ENCODE measurements around the gene PSTPIP1. TPM values are rescaled to one million over a fixed set of nuclear protein-coding genes. Genes with fewer than 3 reads are reported as not detected.

PSTPIP1 gene
- total RNA-seq, 6 experiments from 2014 or later, result 1.2 to 4.9 (median 2.2) TPM

GRCh38 chr15:77021088-77021481 lies 26.2 kb downstream of the PSTPIP1 start:
- peak in 1 of 3 donors; percentile 18 for DNase-seq
- no peak for ATAC-seq
- Histone ChIP-seq H3K27me3 (no peaks in the 10 kb centered on the region), H3K9me3 (no peaks in the 10 kb centered on the region), H3K36me3 (no peaks in the 10 kb centered on the region), H3K4me3 (no peak overlapping the region), H3K4me1 (no peaks in the 10 kb centered on the region), H3K27ac (no peak overlapping the region)
- intact Hi-C loops (cut with DNase I), result loop anchor here in 1 of 2 donors (10.0 kb wide), 1 partner anchor 524 kb away; no protein-coding TSS in a partner anchor
- WGBS (ENCODE audit: insufficient coverage, low coverage, low lambda C conversion rate, missing lambda C conversion rate), result 93% methylated on average over 5 of the region's 9 CpGs
- TF ChIP-seq, protein P1, sequence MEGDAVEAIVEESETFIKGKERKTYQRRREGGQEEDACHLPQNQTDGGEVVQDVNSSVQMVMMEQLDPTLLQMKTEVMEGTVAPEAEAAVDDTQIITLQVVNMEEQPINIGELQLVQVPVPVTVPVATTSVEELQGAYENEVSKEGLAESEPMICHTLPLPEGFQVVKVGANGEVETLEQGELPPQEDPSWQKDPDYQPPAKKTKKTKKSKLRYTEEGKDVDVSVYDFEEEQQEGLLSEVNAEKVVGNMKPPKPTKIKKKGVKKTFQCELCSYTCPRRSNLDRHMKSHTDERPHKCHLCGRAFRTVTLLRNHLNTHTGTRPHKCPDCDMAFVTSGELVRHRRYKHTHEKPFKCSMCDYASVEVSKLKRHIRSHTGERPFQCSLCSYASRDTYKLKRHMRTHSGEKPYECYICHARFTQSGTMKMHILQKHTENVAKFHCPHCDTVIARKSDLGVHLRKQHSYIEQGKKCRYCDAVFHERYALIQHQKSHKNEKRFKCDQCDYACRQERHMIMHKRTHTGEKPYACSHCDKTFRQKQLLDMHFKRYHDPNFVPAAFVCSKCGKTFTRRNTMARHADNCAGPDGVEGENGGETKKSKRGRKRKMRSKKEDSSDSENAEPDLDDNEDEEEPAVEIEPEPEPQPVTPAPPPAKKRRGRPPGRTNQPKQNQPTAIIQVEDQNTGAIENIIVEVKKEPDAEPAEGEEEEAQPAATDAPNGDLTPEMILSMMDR (IDR thresholded peaks at IDR 0.05), result no peak
- no peak for TF ChIP-seq POLR2A (IDR thresholded peaks at IDR 0.05)

GRCh38 chr15:77021803-77022381 lies 27.0 kb downstream of the PSTPIP1 start:
- intact Hi-C loops (cut with DNase I), result loop anchor here in 1 of 2 donors (10.0 kb wide), 1 partner anchor 523 kb away; no protein-coding TSS in a partner anchor
- H3K4me3 ChIP-seq, result no peak overlapping the region
- H3K36me3 ChIP-seq, result no peaks in the 10 kb centered on the region
- peak in 2 of 3 donors; percentile 29 to 58 for DNase-seq
- H3K4me1 ChIP-seq, result no peaks in the 10 kb centered on the region
- WGBS (ENCODE audit: insufficient coverage, low coverage, low lambda C conversion rate, missing lambda C conversion rate), result 37% methylated on average over 7 of the region's 7 CpGs
- no peak overlapping the region for H3K27ac ChIP-seq
- TF ChIP-seq, protein P1 (IDR thresholded peaks at IDR 0.05), result no peak
- no peak for TF ChIP-seq POLR2A (IDR thresholded peaks at IDR 0.05)
- no peaks in the 10 kb centered on the region for H3K9me3 ChIP-seq
- peak in 3 of 4 donors; percentile 31 to 56 (median 38) for ATAC-seq
- no peaks in the 10 kb centered on the region for H3K27me3 ChIP-seq

DNA sequence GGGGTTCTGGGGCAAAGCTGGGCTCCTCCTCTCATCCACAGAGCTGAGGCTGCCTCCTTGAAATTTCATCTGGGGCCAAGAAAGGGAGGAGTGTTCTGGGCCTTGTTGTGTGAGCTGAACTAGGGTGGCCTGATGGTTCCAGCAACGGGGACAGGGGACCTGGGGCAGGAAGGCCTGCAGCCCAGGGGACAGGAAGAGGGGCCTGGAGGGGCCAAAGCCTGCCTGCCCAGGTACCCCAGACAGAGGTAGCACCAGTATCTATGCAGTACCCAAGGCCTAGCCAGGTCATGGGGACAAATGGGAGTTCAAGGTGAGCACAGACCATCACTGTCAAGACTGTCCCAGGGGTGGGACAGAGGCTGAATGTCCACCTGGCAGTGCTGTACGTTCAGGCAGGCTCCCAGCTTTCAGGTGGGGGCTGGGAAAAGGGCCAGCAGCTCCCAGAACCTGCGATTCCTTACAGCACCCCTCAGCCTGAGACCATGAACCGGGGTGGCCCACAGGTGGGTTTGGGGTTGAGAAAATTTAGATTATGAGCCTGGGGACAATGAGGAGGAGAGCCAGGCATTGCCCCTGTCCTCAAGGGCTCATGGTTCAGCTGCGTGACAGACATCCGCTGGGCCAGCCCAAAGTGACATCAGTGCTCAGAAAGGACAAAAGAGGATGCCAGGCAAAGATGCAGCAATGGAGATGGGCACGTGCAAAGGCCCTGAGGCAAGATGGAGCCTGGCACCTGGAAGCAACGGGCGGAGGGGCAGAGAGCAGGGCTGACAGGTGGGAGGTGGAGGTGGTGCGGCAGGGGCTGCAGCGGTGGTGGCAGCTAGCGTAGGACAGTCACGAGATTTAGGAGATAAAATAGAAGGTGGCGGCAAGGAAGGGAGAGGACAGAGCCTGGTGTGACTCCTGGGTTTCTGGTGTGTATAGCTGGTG lies 28.0 kb downstream of the PSTPIP1 start:
- DNase-seq (peak; percentile 19 to 49 (median 41)), ATAC-seq (no peak)
- Histone ChIP-seq H3K4me3 (no peak overlapping the region), H3K27ac (no peak overlapping the region), H3K4me1 (no peaks in the 10 kb centered on the region), H3K36me3 (no peaks in the 10 kb centered on the region), H3K9me3 (no peaks in the 10 kb centered on the region), H3K27me3 (no peaks in the 10 kb centered on the region)
- intact Hi-C loops (cut with DNase I), result loop anchor here in 1 of 2 donors (10.0 kb wide), 1 partner anchor 522 kb away; no protein-coding TSS in a partner anchor
- TF ChIP-seq, protein P1 (IDR thresholded peaks at IDR 0.05), result no peak
- TF ChIP-seq POLR2A (IDR thresholded peaks at IDR 0.05), result no peak
- WGBS (ENCODE audit: insufficient coverage, low coverage, low lambda C conversion rate, missing lambda C conversion rate), result 80% methylated on average over 11 of the region's 14 CpGs

DNA sequence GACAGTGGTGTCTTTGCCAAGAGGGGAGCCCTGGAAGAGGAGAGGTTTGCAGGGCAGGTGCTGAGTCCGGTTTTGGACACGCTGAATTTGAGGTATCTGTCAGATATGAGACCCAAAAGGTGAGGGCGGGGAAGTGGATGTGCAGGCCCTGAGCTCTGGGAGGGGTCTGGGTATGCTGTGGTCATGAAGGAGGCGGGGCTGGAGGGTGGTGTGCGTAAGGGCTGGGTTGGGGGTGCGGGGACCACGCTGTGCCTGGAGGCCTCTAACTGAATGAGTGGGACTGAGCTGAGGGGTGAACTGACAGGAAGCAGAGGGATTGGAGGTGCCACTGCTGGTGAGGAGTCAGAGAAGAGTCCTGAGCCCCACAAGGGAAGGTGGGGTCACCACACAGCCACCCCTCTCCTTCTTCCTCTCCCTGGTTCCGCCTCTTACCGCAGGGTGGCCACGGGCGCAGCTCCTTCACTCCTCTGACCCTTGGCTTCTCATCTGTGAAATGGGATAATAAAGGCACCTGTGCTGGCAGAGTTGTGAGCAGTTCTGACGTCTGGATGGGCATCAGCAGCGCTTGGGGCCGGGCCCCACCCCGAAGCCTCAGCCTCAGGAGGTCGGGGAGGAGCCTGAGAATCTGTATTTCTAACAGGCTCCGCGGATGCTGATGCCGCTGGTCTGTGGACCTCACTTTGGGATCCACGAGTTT lies 28.8 kb downstream of the PSTPIP1 start:
- TF ChIP-seq, protein P1 (IDR thresholded peaks at IDR 0.05), result no peak
- TF ChIP-seq POLR2A (IDR thresholded peaks at IDR 0.05), result no peak
- 64% methylated on average over 6 of the region's 20 CpGs for WGBS (ENCODE audit: insufficient coverage, low coverage, low lambda C conversion rate, missing lambda C conversion rate)
- H3K9me3 ChIP-seq, result no peaks in the 10 kb centered on the region
- no peaks in the 10 kb centered on the region for H3K4me1 ChIP-seq
- no peak overlapping the region for H3K4me3 ChIP-seq
- H3K27ac ChIP-seq, result no peak overlapping the region
- H3K36me3 ChIP-seq, result no peaks in the 10 kb centered on the region
- H3K27me3 ChIP-seq, result no peaks in the 10 kb centered on the region
- ATAC-seq (no peak), DNase-seq (peak; percentile 20 to 44 (median 39))
- intact Hi-C loops (cut with DNase I), result loop anchor here in 1 of 2 donors (10.0 kb wide), 1 partner anchor 521 kb away; no protein-coding TSS in a partner anchor

Measured in right lobe of liver (tissue), 6 donors.